ENCODE measurements around the gene RHCE. TPM values are rescaled to one million over a fixed set of nuclear protein-coding genes. Genes with fewer than 3 reads are reported as not detected.

RHCE gene
- total and polyA plus RNA-seq, 9 of the 15 experiments (the other 6 are each of a cell fraction or from before 2014, with no cell fraction given): 5.4 to 31.5 (median 12.6) TPM

GRCh38 chr1:25433389-25434186, 13.0 kb upstream of the RHCE start:
- intact Hi-C loops (cut with micrococcal nuclease): loop anchor here (5.0 to 10.0 kb wide), 2 partner anchors 34 to 149 kb away; no protein-coding TSS in a partner anchor
- H3K27me3 ChIP-seq (ENCODE audit: control insufficient read depth in 2 of 2, insufficient read depth in 2 of 2, low read length in 2 of 2): no peaks in the 10 kb centered on the region
- no peak for ATAC-seq
- H2AFZ ChIP-seq (ENCODE audit: low read depth, low read length): no peak overlapping the region
- peak; percentile 26 for FAIRE-seq
- BruUV-seq (replicated peaks): no TSS peak
- POLR2A ChIA-PET: interaction anchor here (1.1 to 3.1 kb wide), 4 partner anchors 8 to 17 kb away, joined by 4 to 15 read pairs (median 9); no protein-coding TSS in a partner anchor
- peaks cover 14 to 46% of the 10 kb centered on the region in 2 experiments for H3K4me1 ChIP-seq (replicated peaks in 1 of 2; ENCODE audit: control insufficient read depth in 2 of 2, insufficient read depth in 2 of 2, low read length in 2 of 2)
- no peaks in the 10 kb centered on the region for H3K9me1 ChIP-seq (ENCODE audit: control insufficient read depth, insufficient read depth, low read length)
- H3K79me2 ChIP-seq (ENCODE audit: control insufficient read depth, insufficient read depth, low read length): peaks cover 90% of the 10 kb centered on the region
- 0 out of 2 replicates have a peak, but pooled peaks cover 5% of the 10 kb centered on the region for H4K20me1 ChIP-seq (replicated peaks; ENCODE audit: control insufficient read depth, insufficient read depth, low read length)
- WGBS (ENCODE audit: insufficient coverage, low coverage, missing lambda C conversion rate): 30% methylated on average over 4 of the region's 4 CpGs
- peak overlapping the region; percentile 57 for H3K4me2 ChIP-seq (ENCODE audit: insufficient read depth, low read length)
- H3K36me3 ChIP-seq (ENCODE audit: control insufficient read depth, insufficient read depth, low read length): peaks cover 34% of the 10 kb centered on the region
- CTCF ChIA-PET (ENCODE audit: low intra/inter-chr PET ratio): no interaction called here
- DNase-seq (ENCODE audit: extremely low read depth in 1 of 4, low spot score in 3 of 4): no peak
- peak overlapping the region; percentile 30; the same call in 2 of the 3 replicates for H3K27ac ChIP-seq (ENCODE audit: extremely low read depth, low read depth, low read length)
- H3K9me3 ChIP-seq (replicated peaks; ENCODE audit: control insufficient read depth, insufficient read depth, low read depth, low read length): no peaks in the 10 kb centered on the region
- peak overlapping the region; percentile 78; the same call in 1 of the 2 replicates for H3K4me3 ChIP-seq
- in situ Hi-C loops (cut with MboI): no loop called here
- H3K9ac ChIP-seq (ENCODE audit: insufficient read depth in 1 of 2, low read depth in 2 of 2, low read length in 2 of 2): peak overlapping the region; percentile 77 to 82; a peak in 2 of 4 replicates
- no peak for TF ChIP-seq NFE2L1 (tag; IDR thresholded peaks at IDR 0.05; ENCODE audit: borderline replicate concordance, low read depth)
- peak; percentile 14 for TF ChIP-seq RBBP5 (IDR thresholded peaks at IDR 0.05; ENCODE audit: borderline replicate concordance, insufficient read depth, low read length, poor library complexity, severe bottlenecking)
- no peak for TF ChIP-seq BRCA1 (IDR thresholded peaks at IDR 0.05)
- no peak for TF ChIP-seq BRCA1 (CRISPR knock-in tag; IDR thresholded peaks at IDR 0.05)
- TF ChIP-seq, protein P1, sequence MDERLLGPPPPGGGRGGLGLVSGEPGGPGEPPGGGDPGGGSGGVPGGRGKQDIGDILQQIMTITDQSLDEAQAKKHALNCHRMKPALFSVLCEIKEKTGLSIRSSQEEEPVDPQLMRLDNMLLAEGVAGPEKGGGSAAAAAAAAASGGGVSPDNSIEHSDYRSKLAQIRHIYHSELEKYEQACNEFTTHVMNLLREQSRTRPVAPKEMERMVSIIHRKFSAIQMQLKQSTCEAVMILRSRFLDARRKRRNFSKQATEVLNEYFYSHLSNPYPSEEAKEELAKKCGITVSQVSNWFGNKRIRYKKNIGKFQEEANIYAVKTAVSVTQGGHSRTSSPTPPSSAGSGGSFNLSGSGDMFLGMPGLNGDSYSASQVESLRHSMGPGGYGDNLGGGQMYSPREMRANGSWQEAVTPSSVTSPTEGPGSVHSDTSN (CRISPR knock-in tag; IDR thresholded peaks at IDR 0.05; ENCODE audit: low read depth): no peak
- TF ChIP-seq, protein P1 (tag; conservative IDR thresholded peaks at IDR 0.05; ENCODE audit: low read depth): no peak
- TF ChIP-seq CLOCK (CRISPR knock-in tag; IDR thresholded peaks at IDR 0.05; ENCODE audit: borderline replicate concordance): no peak
- TF ChIP-seq, protein P2, sequence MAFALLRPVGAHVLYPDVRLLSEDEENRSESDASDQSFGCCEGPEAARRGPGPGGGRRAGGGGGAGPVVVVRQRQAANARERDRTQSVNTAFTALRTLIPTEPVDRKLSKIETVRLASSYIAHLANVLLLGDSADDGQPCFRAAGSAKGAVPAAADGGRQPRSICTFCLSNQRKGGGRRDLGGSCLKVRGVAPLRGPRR (CRISPR knock-in tag; IDR thresholded peaks at IDR 0.05): no peak
- no peak for TF ChIP-seq NFRKB (IDR thresholded peaks at IDR 0.05; ENCODE audit: low read depth)
- no peak for TF ChIP-seq JUNB (CRISPR knock-in tag; conservative IDR thresholded peaks at IDR 0.05)
- TF ChIP-seq ZNF217 (CRISPR knock-in tag; IDR thresholded peaks at IDR 0.05): no peak
- TF ChIP-seq ZNF316 (IDR thresholded peaks at IDR 0.05): 0 out of 2 replicates have a peak, but pooled peaks have one; percentile 14
- no peak for TF ChIP-seq BACH1 (tag; IDR thresholded peaks at IDR 0.05)
- TF ChIP-seq NFIC (IDR thresholded peaks at IDR 0.05): 0 out of 2 replicates have a peak, but pooled peaks have one; percentile 36
- TF ChIP-seq THAP7 (CRISPR knock-in tag; IDR thresholded peaks at IDR 0.05): no peak

Data from K562 (cell line).